NCI-H1048 (cell line): Measurements from ENCODE around the gene GCNT2.
"Not testable (repeated sequence)": the region's sequence is repeated elsewhere in the genome, so short reads cannot be mapped to it uniquely, and the experiment has no call there.

ENCODE experiments used
- DNase-seq: peaks from one replicate; lab custom pipeline; 2025; lab: John Stamatoyannopoulos, UW

The GCNT2 gene

DNA sequence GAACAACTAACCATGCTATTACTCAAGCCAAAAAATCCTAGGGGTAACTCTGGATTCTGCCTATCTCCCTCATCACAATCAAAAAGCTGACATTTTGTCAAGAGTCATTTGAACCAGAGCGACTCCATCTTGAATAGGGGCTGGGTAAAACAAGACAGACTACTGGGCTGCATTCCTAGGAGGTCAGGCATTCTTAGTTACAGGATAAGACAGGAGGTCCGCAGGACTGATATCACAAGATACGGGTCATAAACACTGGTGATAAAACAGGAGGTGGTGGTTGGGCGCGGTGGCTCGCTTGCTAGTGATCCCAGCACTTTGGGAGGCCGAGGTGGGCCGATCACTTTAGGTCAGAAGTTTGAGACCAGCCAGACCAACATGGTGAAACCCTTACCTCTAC, 141.1 kb downstream of the GCNT2 start:
- no peak for DNase-seq

GRCh38 chr6:10662742-10663141, 141.6 kb downstream of the GCNT2 start:
- no peak for DNase-seq

DNA sequence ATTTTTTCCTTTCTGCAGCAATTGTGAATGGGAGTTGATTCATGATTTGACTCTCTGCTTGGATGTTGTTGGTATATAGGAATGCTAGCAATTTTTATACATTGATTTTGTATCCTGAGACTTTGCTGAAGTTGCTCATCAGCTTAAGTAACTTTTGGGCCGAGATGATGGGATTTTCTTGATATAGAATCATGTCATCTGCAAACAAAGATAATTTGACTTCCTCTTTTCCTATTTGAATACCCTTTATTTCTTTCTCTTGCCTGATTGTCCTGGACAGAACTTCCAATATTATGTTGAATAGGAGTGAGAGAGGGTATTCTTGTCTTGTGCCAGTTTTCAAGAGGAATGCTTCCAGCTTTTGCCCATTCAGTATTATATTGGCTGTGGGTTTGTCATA, 144.4 kb downstream of the GCNT2 start:
- DNase-seq, result not testable (repeated sequence)

- DNase-seq, result no peak
Observed at GRCh38 chr6:10668126-10668917, 147.2 kb downstream of the GCNT2 start.

DNA sequence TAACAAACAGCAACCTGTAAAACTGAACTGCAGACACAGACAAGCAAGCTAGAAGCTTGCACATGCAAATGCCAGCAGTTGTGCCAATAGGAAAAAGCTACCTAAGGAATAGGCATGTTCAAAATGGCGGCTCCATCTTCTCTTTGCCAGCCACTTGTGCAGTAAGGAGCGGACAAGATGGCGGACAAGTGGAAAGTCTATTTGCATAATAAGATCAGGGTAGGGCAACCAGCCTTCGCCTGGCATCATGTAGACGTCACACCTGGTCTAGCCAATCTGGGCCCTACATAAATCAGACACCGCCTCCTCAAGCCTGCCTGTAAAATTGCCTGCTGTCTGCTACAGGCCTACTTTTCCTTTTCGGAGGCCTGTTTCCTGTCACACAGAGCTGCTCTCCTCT, 155.3 kb downstream of the GCNT2 start:
- DNase-seq, result no peak

DNA sequence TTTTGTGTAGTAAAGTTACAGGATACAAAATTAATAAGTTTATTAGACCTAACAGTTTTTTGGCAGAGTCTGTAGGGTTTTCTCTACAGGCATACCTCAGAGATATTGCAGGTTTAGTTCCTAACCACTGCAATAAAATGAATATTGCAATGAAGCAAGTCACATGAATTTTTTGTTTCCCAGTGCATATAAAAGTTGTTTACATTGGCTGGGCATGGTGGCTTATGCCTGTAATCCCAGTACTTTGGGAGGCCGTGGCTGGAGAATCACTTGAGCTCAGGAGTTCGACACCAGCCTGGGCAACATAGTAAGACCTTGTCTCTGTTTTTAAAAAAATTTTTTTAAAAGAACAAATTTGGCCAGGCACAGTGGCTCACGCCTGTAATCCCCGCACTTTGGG, 157.3 kb downstream of the GCNT2 start:
- DNase-seq, result no peak
